H54 (cell line): Measurements from ENCODE around the gene ACAN.

ENCODE experiments used
- DNase-seq: peaks from one replicate; pipeline ENCODE4 v3.0.0; 2011; ENCODE audit warnings: low spot score, mixed read lengths; ENCODE audit not compliant: insufficient read length
- FAIRE-seq: peaks from 3 replicates; lab custom pipeline; 2011; peaks lifted over from hg19 to GRCh38; lab: Jason Lieb, UNC
- POLR2A ChIP-seq: IDR thresholded peaks from 2 replicates; pipeline ENCODE4 v1.6.1; 2011; ENCODE audit warnings: low read depth, mild to moderate bottlenecking, low read length

ACAN gene

GRCh38 chr15:88803241-88803919 is at the start of gene ACAN:
Gene ACAN, plus strand, starts transcription at chr15:88803436. Its CDS starts 32,771 bp downstream, at chr15:88836207.
- TF ChIP-seq POLR2A = no peak
- DNase-seq (no peak), FAIRE-seq (no peak)

GRCh38 chr15:88756521-88756920 is 46.7 kb upstream of the ACAN start:
- FAIRE-seq = no peak
- DNase-seq = no peak
- TF ChIP-seq POLR2A = no peak

GRCh38 chr15:88756921-88757320 is 46.3 kb upstream of the ACAN start:
- DNase-seq (no peak), FAIRE-seq (no peak)
- TF ChIP-seq POLR2A = no peak

GRCh38 chr15:88759872-88760271 is 43.4 kb upstream of the ACAN start:
- DNase-seq (no peak), FAIRE-seq (no peak)
- TF ChIP-seq POLR2A = no peak

- no peak for TF ChIP-seq POLR2A
- no peak for FAIRE-seq
These were observed 38.8 kb upstream of the ACAN start for GRCh38 chr15:88764448-88764847.

GRCh38 chr15:88765212-88765611 is 38.0 kb upstream of the ACAN start:
- FAIRE-seq (no peak), DNase-seq (no peak)
- no peak for TF ChIP-seq POLR2A

More at GRCh38 chr15:88764448-88764847, 38.8 kb upstream of the ACAN start:
- DNase-seq = no peak

- TF ChIP-seq POLR2A = no peak
- DNase-seq (no peak), FAIRE-seq (no peak)
These were observed 33.9 kb upstream of the ACAN start for GRCh38 chr15:88769161-88769971.

GRCh38 chr15:88775776-88776175 is 27.5 kb upstream of the ACAN start:
- TF ChIP-seq POLR2A = no peak
- FAIRE-seq (no peak), DNase-seq (no peak)

- no peak for TF ChIP-seq POLR2A
- DNase-seq (no peak), FAIRE-seq (no peak)
These were observed 26.6 kb upstream of the ACAN start for GRCh38 chr15:88776646-88777045.

GRCh38 chr15:88779944-88780343 is 23.3 kb upstream of the ACAN start:
- no peak for TF ChIP-seq POLR2A
- DNase-seq = no peak
- FAIRE-seq = no peak

GRCh38 chr15:88782465-88782864 is 20.8 kb upstream of the ACAN start:
- DNase-seq = no peak
- no peak for TF ChIP-seq POLR2A
- FAIRE-seq = no peak

GRCh38 chr15:88785217-88785616 is 18.0 kb upstream of the ACAN start:
- no peak for FAIRE-seq
- DNase-seq = no peak
- TF ChIP-seq POLR2A = no peak

GRCh38 chr15:88788036-88788435 is 15.2 kb upstream of the ACAN start:
- FAIRE-seq = no peak
- no peak for DNase-seq
- TF ChIP-seq POLR2A = no peak

GRCh38 chr15:88788816-88789215 is 14.4 kb upstream of the ACAN start:
- no peak for TF ChIP-seq POLR2A
- no peak for FAIRE-seq
- no peak for DNase-seq

GRCh38 chr15:88790486-88790885 is 12.8 kb upstream of the ACAN start:
- FAIRE-seq (no peak), DNase-seq (no peak)
- no peak for TF ChIP-seq POLR2A

- TF ChIP-seq POLR2A = no peak
- DNase-seq = no peak
- no peak for FAIRE-seq
These were observed 11.6 kb upstream of the ACAN start for GRCh38 chr15:88791637-88792036.
